Mesendoderm (in vitro differentiated cells): ENCODE data around the gene IL3RA.
"Not testable (repeated sequence)": the region's sequence is repeated elsewhere in the genome, so short reads cannot be mapped to it uniquely, and the experiment has no call there.

Source experiments
- DNase-seq: peaks from one replicate; pipeline ENCODE4 v3.0.0; 2013
- H2AK5ac ChIP-seq: 2 replicates; pipeline ENCODE4 v1.6.1; 2013; ENCODE audit warnings: low read length, inconsistent platforms
- H2BK120ac ChIP-seq: 2 replicates; pipeline ENCODE4 v1.6.1; 2013; ENCODE audit warnings: low read depth, mild to moderate bottlenecking, low read length, moderate library complexity, mixed read lengths
- H2BK15ac ChIP-seq: replicated peaks from 2 replicates; pipeline ENCODE4 v1.6.1; 2013; ENCODE audit warnings: low read depth, mild to moderate bottlenecking, moderate library complexity
- H2BK5ac ChIP-seq: 2 replicates; pipeline ENCODE4 v1.6.1; 2013; ENCODE audit warnings: low read length, inconsistent platforms
- H3K18ac ChIP-seq: 2 replicates; pipeline ENCODE4 v1.6.1; 2013; ENCODE audit warnings: mild to moderate bottlenecking, low read length, mixed read lengths
- H3K23ac ChIP-seq: one replicate; pipeline ENCODE4 v1.6.1; 2013; ENCODE audit warnings: low read length
- H3K27ac ChIP-seq: 2 replicates; pipeline ENCODE4 v1.5.1; 2013; ENCODE audit warnings: low read depth, mild to moderate bottlenecking, inconsistent platforms, low read length, moderate library complexity
- H3K27me3 ChIP-seq: 2 replicates; pipeline ENCODE4 v1.6.1; 2013; ENCODE audit warnings: low read length, control low read depth, mild to moderate bottlenecking, inconsistent platforms; ENCODE audit not compliant: insufficient read depth, poor library complexity
- H3K36me3 ChIP-seq: 2 replicates; pipeline ENCODE4 v1.6.1; 2013; ENCODE audit warnings: low read length, inconsistent platforms; ENCODE audit not compliant: control insufficient read depth, insufficient read depth
- H3K4ac ChIP-seq: one replicate; pipeline ENCODE4 v1.6.1; 2013; ENCODE audit warnings: low read depth, mild to moderate bottlenecking, low read length, moderate library complexity
- H3K4me1 ChIP-seq: 2 replicates; pipeline ENCODE4 v1.6.1; 2013; ENCODE audit warnings: low read depth, low read length, inconsistent platforms; ENCODE audit not compliant: control insufficient read depth
- H3K4me2 ChIP-seq: 2 replicates; pipeline ENCODE4 v1.6.1; 2013; ENCODE audit warnings: low read length
- H3K4me3 ChIP-seq: 2 replicates; pipeline ENCODE4 v1.5.1; 2013; ENCODE audit warnings: mild to moderate bottlenecking, low read length
- H3K56ac ChIP-seq: one replicate; pipeline ENCODE4 v1.6.1; 2013; ENCODE audit warnings: low read length
- H3K79me1 ChIP-seq: 2 replicates; pipeline ENCODE4 v1.6.1; 2013; ENCODE audit warnings: low read length, inconsistent platforms
- H3K79me2 ChIP-seq: 2 replicates; pipeline ENCODE4 v1.6.1; 2013; ENCODE audit warnings: mild to moderate bottlenecking, low read length; ENCODE audit not compliant: control insufficient read depth, insufficient read depth
- H3K9ac ChIP-seq: 2 replicates; pipeline ENCODE4 v1.6.1; 2013; ENCODE audit warnings: low read length, inconsistent platforms
- H4K5ac ChIP-seq: one replicate; pipeline ENCODE4 v1.6.1; 2013; ENCODE audit warnings: low read length
- H4K8ac ChIP-seq: one replicate; pipeline ENCODE4 v1.6.1; 2013; ENCODE audit warnings: low read depth, mild to moderate bottlenecking, control low read depth, low read length, moderate library complexity
- whole genome bisulfite sequencing: extraction: QIAGEN DNeasy Blood & Tissue Kit; methylation state at CpG from one replicate; pipeline ENCODE4 v1.1.7; 2013; ENCODE audit warnings: low lambda C conversion rate, missing lambda C conversion rate; ENCODE audit not compliant: insufficient coverage; ENCODE audit errors: extremely low coverage; 5-methylcytosine and 5-hydroxymethylcytosine counted together

Gene IL3RA

GRCh38 chrX:1322393-1322792 lies 14.2 kb upstream of the IL3RA start:
- H3K4ac ChIP-seq = no peak overlapping the region
- H2BK15ac ChIP-seq = no peak overlapping the region
- no peak for DNase-seq
- H3K56ac ChIP-seq = no peak overlapping the region
- H3K27me3 ChIP-seq = no peaks in the 10 kb centered on the region
- no peak overlapping the region for H2BK5ac ChIP-seq
- no peak overlapping the region for H3K4me2 ChIP-seq
- H2AK5ac ChIP-seq = no peak overlapping the region
- H3K18ac ChIP-seq = no peak overlapping the region
- H3K79me1 ChIP-seq = no peaks in the 10 kb centered on the region
- H3K9ac ChIP-seq = no peak overlapping the region
- H3K23ac ChIP-seq = no peak overlapping the region
- no peak overlapping the region for H3K27ac ChIP-seq
- H4K5ac ChIP-seq = no peak overlapping the region
- H3K4me3 ChIP-seq = no peak overlapping the region
- H4K8ac ChIP-seq = no peak overlapping the region
- no peaks in the 10 kb centered on the region for H3K79me2 ChIP-seq
- no peak overlapping the region for H2BK120ac ChIP-seq
- H3K36me3 ChIP-seq = no peaks in the 10 kb centered on the region
- WGBS = no CpG with 5 or more reads among the region's 9 CpGs
- H3K4me1 ChIP-seq = no peaks in the 10 kb centered on the region

- H3K36me3 ChIP-seq = no peaks in the 10 kb centered on the region
- WGBS = no CpG with 5 or more reads among the region's 10 CpGs
- peak; percentile 89 for DNase-seq
These were observed 13.3 kb upstream of the IL3RA start for GRCh38 chrX:1323315-1323714.

GRCh38 chrX:1325515-1326116 lies 11.0 kb upstream of the IL3RA start:
- Histone ChIP-seq H3K4me3 (no peak overlapping the region), H3K36me3 (no peaks in the 10 kb centered on the region), H4K5ac (no peak overlapping the region), H3K79me1 (no peaks in the 10 kb centered on the region), H3K4me2 (no peak overlapping the region), H3K27me3 (no peaks in the 10 kb centered on the region), H2BK120ac (no peak overlapping the region), H3K23ac (no peak overlapping the region), H3K9ac (no peak overlapping the region), H3K18ac (no peak overlapping the region), H2BK5ac (no peak overlapping the region), H3K79me2 (no peaks in the 10 kb centered on the region), H3K56ac (no peak overlapping the region), H3K4ac (no peak overlapping the region), H2BK15ac (no peak overlapping the region), H4K8ac (no peak overlapping the region), H3K4me1 (no peaks in the 10 kb centered on the region), H2AK5ac (no peak overlapping the region), H3K27ac (no peak overlapping the region)
- no CpG with 5 or more reads among the region's 20 CpGs for WGBS
- no peak for DNase-seq

More at GRCh38 chrX:1323315-1323714, 13.3 kb upstream of the IL3RA start:
- Histone ChIP-seq H3K79me2 (no peaks in the 10 kb centered on the region), H3K79me1 (no peaks in the 10 kb centered on the region), H3K27ac (no peak overlapping the region), H3K27me3 (no peaks in the 10 kb centered on the region), H3K4me2 (no peak overlapping the region), H3K4ac (no peak overlapping the region), H3K9ac (no peak overlapping the region), H2BK5ac (no peak overlapping the region), H3K4me3 (no peak overlapping the region), H4K5ac (no peak overlapping the region), H3K56ac (no peak overlapping the region), H4K8ac (no peak overlapping the region), H2AK5ac (no peak overlapping the region), H3K18ac (no peak overlapping the region), H3K4me1 (no peaks in the 10 kb centered on the region), H3K23ac (no peak overlapping the region), H2BK15ac (no peak overlapping the region), H2BK120ac (no peak overlapping the region)

GRCh38 chrX:1327651-1328304 lies 8.8 kb upstream of the IL3RA start:
- H2BK120ac ChIP-seq = no peak overlapping the region
- H4K8ac ChIP-seq = no peak overlapping the region
- DNase-seq = no peak
- H2BK5ac ChIP-seq = no peak overlapping the region
- H2AK5ac ChIP-seq = no peak overlapping the region
- no peak overlapping the region for H3K27ac ChIP-seq
- no peaks in the 10 kb centered on the region for H3K36me3 ChIP-seq
- no peak overlapping the region for H3K18ac ChIP-seq
- H3K4me2 ChIP-seq = no peak overlapping the region
- H3K23ac ChIP-seq = no peak overlapping the region
- H3K79me2 ChIP-seq = no peaks in the 10 kb centered on the region
- H3K4ac ChIP-seq = no peak overlapping the region
- H3K79me1 ChIP-seq = no peaks in the 10 kb centered on the region
- no peak overlapping the region for H2BK15ac ChIP-seq
- H4K5ac ChIP-seq = no peak overlapping the region
- H3K27me3 ChIP-seq = no peaks in the 10 kb centered on the region
- H3K9ac ChIP-seq = no peak overlapping the region
- no peak overlapping the region for H3K4me3 ChIP-seq
- no peak overlapping the region for H3K56ac ChIP-seq
- no CpG with 5 or more reads among the region's 18 CpGs for WGBS
- H3K4me1 ChIP-seq = no peaks in the 10 kb centered on the region

- Histone ChIP-seq H3K27ac (no peak overlapping the region), H4K5ac (no peak overlapping the region), H3K4ac (no peak overlapping the region), H3K27me3 (no peaks in the 10 kb centered on the region), H3K4me1 (no peaks in the 10 kb centered on the region), H3K79me2 (no peaks in the 10 kb centered on the region), H3K79me1 (no peaks in the 10 kb centered on the region), H3K36me3 (no peaks in the 10 kb centered on the region), H3K18ac (no peak overlapping the region), H3K4me3 (no peak overlapping the region), H4K8ac (no peak overlapping the region), H2BK15ac (no peak overlapping the region), H3K23ac (no peak overlapping the region), H2BK120ac (no peak overlapping the region), H2AK5ac (no peak overlapping the region), H3K56ac (no peak overlapping the region), H3K4me2 (no peak overlapping the region), H3K9ac (no peak overlapping the region), H2BK5ac (no peak overlapping the region)
- WGBS = no CpG with 5 or more reads among the region's 12 CpGs
- no peak for DNase-seq
These were observed 6.0 kb upstream of the IL3RA start for GRCh38 chrX:1330605-1331004.

- no CpG with 5 or more reads among the region's 4 CpGs for WGBS
- H4K8ac ChIP-seq, H3K4ac ChIP-seq, H3K23ac ChIP-seq, H3K4me2 ChIP-seq, H3K4me3 ChIP-seq, H3K79me2 ChIP-seq, DNase-seq, H2BK5ac ChIP-seq, H3K9ac ChIP-seq, H2BK15ac ChIP-seq, H3K56ac ChIP-seq, H3K27ac ChIP-seq, H3K4me1 ChIP-seq, H3K27me3 ChIP-seq, H3K18ac ChIP-seq, H2AK5ac ChIP-seq, H3K79me1 ChIP-seq, H3K36me3 ChIP-seq, H4K5ac ChIP-seq, H2BK120ac ChIP-seq: not testable (repeated sequence)
These were observed 4.2 kb upstream of the IL3RA start for GRCh38 chrX:1332433-1332832.
